GM12801 (cell line): ENCODE measurements around the gene TOR4A.

Experiments
- TF ChIP-seq, protein P1 (sequence below): IDR thresholded peaks from one replicate; pipeline ENCODE4 v1.5.1; 2011; ENCODE audit warnings: control low read depth; ENCODE audit not compliant: insufficient read length; ENCODE audit errors: extremely low read depth

Gene TOR4A

DNA sequence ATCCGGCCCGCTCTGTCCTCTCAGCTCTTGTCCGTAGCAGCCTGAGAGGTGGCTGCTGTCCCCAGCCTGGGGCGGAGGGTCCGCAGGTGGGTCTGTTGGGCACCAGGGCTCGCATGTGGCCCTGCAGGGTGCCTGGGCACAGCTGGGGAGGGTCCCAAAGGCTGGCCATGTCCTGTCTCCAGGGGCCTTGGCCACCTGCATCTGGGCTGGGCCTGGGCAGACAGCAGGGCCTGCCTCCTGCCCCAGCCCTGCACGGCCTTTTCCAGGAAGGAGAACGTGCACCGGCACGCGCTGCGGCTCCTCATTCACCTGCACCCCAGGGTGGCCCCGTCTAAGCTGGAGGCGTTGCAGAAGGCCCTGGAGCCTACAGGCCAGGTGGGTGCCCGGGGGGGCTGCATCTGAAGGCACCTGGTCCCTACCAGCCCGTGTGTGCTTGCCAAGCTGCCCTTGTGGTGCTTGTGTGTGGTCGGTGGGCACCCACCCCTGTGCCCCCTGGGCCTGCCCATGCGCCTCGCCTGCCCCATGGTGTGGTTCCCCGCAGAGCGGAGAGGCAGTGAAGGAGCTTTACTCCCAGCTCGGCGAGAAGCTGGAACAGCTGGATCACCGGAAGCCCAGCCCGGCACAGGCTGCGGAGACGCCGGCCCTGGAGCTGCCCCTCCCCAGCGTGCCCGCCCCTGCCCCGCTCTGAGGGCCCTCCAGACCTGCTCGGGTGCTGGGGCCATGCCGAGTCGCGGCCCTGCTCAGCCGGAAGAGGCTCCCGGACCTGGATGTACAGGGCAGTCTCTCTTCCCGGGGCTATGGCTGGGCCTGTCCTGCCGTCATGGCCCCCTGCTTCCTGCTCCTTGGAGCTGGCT is 5.1 kb upstream of the TOR4A start:
- TF ChIP-seq, protein P1, sequence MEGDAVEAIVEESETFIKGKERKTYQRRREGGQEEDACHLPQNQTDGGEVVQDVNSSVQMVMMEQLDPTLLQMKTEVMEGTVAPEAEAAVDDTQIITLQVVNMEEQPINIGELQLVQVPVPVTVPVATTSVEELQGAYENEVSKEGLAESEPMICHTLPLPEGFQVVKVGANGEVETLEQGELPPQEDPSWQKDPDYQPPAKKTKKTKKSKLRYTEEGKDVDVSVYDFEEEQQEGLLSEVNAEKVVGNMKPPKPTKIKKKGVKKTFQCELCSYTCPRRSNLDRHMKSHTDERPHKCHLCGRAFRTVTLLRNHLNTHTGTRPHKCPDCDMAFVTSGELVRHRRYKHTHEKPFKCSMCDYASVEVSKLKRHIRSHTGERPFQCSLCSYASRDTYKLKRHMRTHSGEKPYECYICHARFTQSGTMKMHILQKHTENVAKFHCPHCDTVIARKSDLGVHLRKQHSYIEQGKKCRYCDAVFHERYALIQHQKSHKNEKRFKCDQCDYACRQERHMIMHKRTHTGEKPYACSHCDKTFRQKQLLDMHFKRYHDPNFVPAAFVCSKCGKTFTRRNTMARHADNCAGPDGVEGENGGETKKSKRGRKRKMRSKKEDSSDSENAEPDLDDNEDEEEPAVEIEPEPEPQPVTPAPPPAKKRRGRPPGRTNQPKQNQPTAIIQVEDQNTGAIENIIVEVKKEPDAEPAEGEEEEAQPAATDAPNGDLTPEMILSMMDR, result no peak

DNA sequence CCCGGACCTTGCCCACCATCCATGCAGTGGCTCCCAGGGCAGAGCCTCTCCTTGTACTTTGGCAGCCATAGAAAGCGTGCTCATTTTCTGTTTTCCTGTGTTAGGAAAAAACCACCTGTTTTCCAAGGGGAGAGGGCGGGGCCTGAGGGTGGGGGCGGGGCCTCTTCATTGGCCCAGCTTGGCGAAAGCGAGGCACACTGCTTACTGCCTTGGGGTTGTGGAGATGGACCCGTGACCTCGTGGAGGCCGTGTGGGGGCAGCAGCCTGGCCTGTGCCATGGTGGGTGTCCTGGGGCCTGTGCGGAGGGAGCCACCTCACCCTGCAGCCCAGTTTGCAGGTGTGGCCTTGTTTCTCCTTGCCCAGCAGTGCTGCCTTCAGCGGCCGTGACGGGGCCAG is 4.4 kb upstream of the TOR4A start:
- TF ChIP-seq, protein P1, result no peak

DNA sequence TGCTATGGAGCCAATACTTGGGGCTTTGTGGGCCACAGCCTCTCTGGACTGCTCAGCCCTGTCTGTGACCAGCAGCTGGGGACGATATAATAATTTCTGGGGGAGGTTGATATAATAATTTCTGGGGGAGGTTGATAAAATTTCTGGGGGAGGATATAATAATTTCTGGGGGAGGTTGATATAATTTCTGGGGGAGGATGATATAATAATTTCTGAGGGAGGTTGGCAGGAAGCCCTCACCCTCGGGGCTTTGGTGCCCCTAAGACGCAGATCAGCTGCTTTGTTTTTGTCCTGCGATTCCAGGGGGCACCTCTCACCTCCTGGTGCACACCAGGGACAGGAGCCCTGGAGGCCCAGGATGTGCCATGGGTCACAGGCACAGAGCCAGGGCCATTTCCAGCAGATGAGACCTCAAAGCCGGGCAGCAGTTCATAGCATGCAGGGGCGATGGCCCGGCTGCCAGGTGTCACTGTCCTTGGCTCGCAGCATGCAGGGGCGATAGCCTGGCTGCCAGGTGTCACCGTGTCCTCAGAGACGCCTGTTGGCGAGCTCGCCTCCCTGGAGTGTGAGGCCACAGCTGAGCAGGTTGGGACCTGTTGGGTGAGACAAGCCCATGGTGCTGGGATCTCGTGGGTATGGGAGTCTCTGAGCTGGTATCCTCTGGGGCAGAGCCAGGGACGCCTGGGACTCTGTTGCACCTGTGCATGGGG is 3.8 kb upstream of the TOR4A start:
- TF ChIP-seq, protein P1, result no peak

DNA sequence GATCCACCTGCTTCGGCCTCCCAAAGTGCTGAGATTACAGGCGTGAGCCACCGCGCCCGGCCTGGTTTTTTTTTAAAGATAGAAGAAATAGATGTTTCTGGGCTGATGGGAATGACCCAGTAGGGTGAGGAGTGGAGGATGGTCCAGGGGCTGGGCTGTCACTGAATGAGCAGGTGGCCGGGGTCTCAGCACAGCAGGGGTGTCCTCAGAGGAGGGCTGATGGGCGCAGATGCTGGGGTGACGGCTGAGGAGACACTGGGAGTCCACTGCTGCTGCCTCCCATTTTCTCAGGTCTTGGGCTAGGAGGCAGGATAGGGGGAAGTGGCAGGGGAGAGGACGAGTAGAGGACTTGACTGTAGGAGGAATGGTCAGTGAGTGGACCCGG is 2.3 kb upstream of the TOR4A start:
- TF ChIP-seq, protein P1, result no peak

DNA sequence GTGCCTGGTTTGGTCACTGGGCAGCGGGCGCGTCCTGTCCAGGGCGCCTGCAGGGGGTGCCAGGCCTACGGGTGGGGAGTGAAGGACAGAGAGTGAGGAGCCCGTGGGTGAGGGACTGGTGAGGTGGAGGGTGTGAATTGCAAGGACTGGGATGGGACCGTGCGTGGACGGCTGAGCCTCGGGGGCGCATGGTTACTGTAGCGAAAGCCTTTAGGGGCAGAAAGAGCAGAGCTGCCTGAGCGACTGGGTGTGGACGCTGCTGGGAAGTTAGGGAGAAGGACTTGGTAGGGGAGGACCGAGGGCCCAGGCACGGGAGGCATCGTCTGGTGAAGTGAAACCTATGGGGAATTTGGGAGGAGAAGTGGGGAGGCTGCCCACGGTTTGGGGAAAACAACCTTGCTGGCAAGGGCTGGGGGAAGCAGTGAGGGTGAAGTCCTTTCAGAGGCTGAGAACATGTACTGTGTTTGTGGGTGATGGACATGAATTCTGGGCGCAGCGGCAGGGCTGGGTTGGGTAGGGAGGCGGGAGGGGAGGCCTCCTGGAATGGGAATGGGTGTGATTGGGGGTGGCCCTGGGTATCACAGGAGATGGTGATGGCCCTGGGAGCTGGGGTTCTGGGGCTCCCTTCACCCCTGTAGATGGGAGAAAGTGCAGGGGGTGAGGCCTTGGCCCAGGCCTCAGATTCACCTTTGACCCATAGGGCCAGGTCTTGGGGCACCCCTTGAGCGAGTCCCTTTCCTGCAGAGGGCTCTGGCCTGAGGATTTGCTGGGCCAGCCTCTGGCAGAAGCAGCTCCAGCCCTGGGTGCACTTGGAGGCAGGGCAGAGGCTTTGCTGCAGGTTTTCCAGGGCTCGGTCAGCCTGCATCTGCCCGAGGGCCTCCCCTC is 1.7 kb upstream of the TOR4A start:
- TF ChIP-seq, protein P1, result no peak

DNA sequence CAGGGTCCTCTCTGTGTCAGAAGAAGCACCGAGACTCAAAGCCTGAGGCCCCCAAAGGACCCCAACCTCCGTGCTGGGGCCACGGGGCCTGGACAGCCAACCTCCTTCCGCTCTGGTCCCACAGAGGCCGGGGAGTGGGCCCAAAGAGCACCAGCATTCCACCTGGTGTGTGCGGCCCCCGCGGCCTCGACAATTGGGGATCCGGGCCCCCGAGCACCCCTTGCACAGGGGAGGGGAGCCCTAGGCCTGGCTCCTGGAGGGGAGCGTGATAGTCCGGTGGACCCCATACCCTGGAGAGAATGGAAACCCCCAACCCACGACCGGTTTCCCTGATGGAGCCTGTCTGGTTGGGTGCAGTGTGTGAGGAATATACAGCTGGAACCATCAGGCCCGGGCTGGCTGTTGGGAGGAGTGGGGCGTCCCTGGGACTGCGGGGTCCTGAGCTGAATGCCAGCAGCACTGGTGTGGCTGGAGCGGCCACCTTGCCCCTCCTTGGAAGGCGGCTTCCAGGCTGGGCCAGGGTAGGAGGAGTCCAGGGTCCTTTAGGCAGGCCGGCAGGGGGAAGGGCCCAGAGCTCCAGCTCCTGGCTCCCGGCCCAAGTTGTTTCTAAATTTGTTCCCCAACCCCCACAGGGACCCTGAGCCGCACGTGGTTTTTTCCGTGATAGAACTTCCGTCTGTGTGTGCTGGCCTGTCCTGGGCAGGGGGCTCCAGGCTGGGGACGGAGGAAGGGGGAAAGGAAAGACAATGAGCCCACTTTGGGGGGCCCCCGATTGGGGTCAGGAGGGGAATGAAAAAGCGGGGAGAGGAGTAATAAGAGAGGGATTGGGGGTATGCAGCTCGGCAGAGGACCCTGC is 825 bp upstream of the TOR4A start:
- TF ChIP-seq, protein P1, result no peak
